CD4-positive, alpha-beta memory T cell (primary cell): Measurements from ENCODE around the gene RARG. TPM values are rescaled to one million over a fixed set of nuclear protein-coding genes. Genes with fewer than 3 reads are reported as not detected.
A peak's percentile ranks its signal among the peaks of the same experiment; 100 is the strongest.

ENCODE experiments used
- CTCF ChIA-PET: fragments of 350-600 bp; sonication (Branson Sonifier 250); formaldehyde crosslinking; loops from one replicate; lab custom pipeline; 2021; ENCODE audit warnings: inconsistent platforms; ENCODE audit not compliant: partially characterized antibody; lab: Charles Lee
- POLR2A ChIA-PET: fragments of 350-600 bp; sonication (Branson Sonifier 250); formaldehyde crosslinking; loops from one replicate; lab custom pipeline; 2021; ENCODE audit not compliant: partially characterized antibody; lab: Charles Lee
- DNase-seq, 5 donors: peaks; one replicate each; pipeline versions ENCODE4 v3.0.0 to v3.0.0-alpha.2; 2020 to 2022; ENCODE audit warnings: mixed read lengths in 1 of 5
- H3K27ac ChIP-seq: one replicate; pipeline ENCODE4 v1.7.0; 2013; ENCODE audit warnings: low read depth, low read length
- H3K27me3 ChIP-seq: 2 replicates; pipeline ENCODE4 v1.7.0; 2013; ENCODE audit warnings: mild to moderate bottlenecking, low read length, moderate library complexity; ENCODE audit not compliant: insufficient read depth
- H3K36me3 ChIP-seq: 2 replicates; pipeline ENCODE4 v1.7.0; 2013; ENCODE audit warnings: mild to moderate bottlenecking, low read length, moderate library complexity; ENCODE audit not compliant: insufficient read depth
- H3K4me1 ChIP-seq: 2 replicates; pipeline ENCODE4 v1.7.0; 2013; ENCODE audit warnings: mild to moderate bottlenecking, low read length, moderate library complexity; ENCODE audit not compliant: insufficient read depth
- H3K4me3 ChIP-seq, 2 donors: one replicate each; pipeline ENCODE4 v1.7.0; 2013; ENCODE audit warnings: low read length in 2 of 2, mild to moderate bottlenecking in 1 of 2
- H3K9me3 ChIP-seq, 2 donors: one replicate each; pipeline ENCODE4 v1.7.0; 2013; ENCODE audit warnings: low read length in 2 of 2, control low read depth in 1 of 2; ENCODE audit not compliant: control insufficient read depth in 1 of 2
- H3K27ac Mint-ChIP-seq, 7 donors: one replicate each; pipeline ENCODE4 v1.8.0; 2020 to 2021; ENCODE audit warnings: mixed read lengths in 7 of 7, mild to moderate bottlenecking in 6 of 7, inconsistent platforms in 3 of 7, moderate library complexity in 3 of 7
- H3K27me3 Mint-ChIP-seq, 2 donors: one replicate each; pipeline ENCODE4 v1.8.0; 2020 to 2021; ENCODE audit warnings: mixed read lengths in 2 of 2
- H3K36me3 Mint-ChIP-seq, 2 donors: one replicate each; pipeline ENCODE4 v1.8.0; 2020 to 2021; ENCODE audit warnings: mixed read lengths in 2 of 2, inconsistent platforms in 1 of 2, mild to moderate bottlenecking in 1 of 2
- H3K4me1 Mint-ChIP-seq, 4 donors: one replicate each; pipeline ENCODE4 v1.8.0; 2020 to 2021; ENCODE audit warnings: mixed read lengths in 4 of 4, mild to moderate bottlenecking in 1 of 4
- H3K4me3 Mint-ChIP-seq, 8 donors: one replicate each; pipeline ENCODE4 v1.8.0; 2020 to 2021; ENCODE audit warnings: mixed read lengths in 8 of 8, mild to moderate bottlenecking in 7 of 8, moderate library complexity in 6 of 8, inconsistent platforms in 3 of 8
- H3K9me3 Mint-ChIP-seq, 8 donors: one replicate each; pipeline ENCODE4 v1.8.0; 2020 to 2021; ENCODE audit warnings: mixed read lengths in 8 of 8, mild to moderate bottlenecking in 5 of 8, inconsistent platforms in 3 of 8, moderate library complexity in 1 of 8
- intact Hi-C: fragments of 100-400 bp; cut with micrococcal nuclease; formaldehyde crosslinking; loops from one replicate; pipeline ENCODE4 v1.15.1; 2023
- polyA plus RNA-seq, 2 donors: library from polyadenylated mRNA; unstranded; fragments of 300-500 nt; fragmentation: Illumina TruSeq; gene quantifications; one replicate each; pipeline ENCODE4 v1.2.3, GENCODE V29; 2021
- total RNA-seq, 2 experiments: library from RNA; stranded (reverse); gene quantifications; one replicate each; pipeline ENCODE4 v1.2.3, GENCODE V29; 2021

The RARG gene
- total and polyA plus RNA-seq, 4 experiments from 2014 or later, result 13.2 to 86.0 (median 54.9) TPM

DNA sequence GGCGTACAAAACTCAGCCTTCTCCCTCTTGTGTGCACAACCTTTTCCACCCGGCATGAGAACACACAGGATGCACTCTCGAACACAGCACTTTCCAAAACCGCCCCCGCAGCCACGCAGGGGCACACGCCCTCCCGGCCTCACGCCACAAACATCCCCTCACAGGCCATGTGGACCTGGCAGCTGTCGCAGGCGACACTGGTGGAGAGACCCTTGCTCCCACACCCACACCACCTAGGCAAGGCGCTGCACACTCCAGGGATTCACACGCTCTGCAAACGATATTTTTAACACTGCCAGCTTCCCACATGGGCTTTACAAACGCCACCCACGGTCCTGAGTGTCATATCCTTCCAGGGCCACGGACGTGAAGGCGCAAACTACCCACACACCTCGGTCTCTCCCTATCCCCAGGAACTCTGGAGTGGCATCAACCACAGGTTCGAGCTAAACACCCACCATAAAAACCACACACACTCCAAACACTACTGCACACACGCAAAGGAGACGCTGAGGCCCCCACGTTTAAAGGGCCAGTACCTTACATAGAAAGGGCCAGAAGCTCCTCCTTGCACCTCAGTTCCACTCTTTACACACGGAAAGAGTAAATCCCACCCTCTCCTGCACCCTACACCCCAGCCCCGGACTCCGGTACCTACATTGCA is 12.6 kb downstream of the RARG start:
- H3K4me3 Mint-ChIP-seq, result peak overlapping the region; percentile 95 to 99 (median 98)
- no peaks in the 10 kb centered on the region for H3K27me3 Mint-ChIP-seq
- Histone ChIP-seq H3K36me3 (peaks cover 10% of the 10 kb centered on the region), H3K27ac (peak overlapping the region; percentile 98), H3K9me3 (no peaks in the 10 kb centered on the region), H3K4me3 (peak overlapping the region; percentile 82 to 89), H3K4me1 (peaks cover 78% of the 10 kb centered on the region), H3K27me3 (no peaks in the 10 kb centered on the region)
- no peaks in the 10 kb centered on the region for H3K9me3 Mint-ChIP-seq
- peak overlapping the region; percentile 91 to 98 (median 95) for H3K27ac Mint-ChIP-seq
- peaks cover 56 to 92% (median 71%) of the 10 kb centered on the region in 4 donors for H3K4me1 Mint-ChIP-seq
- POLR2A ChIA-PET, result interaction anchor here (0.6 to 16.2 kb wide), 32 partner anchors 8 to 281 kb away, joined by 3 to 333 read pairs (median 9); partner anchors contain the start of genes AAAS, CSAD, ESPL1 and ITGB7
- H3K36me3 Mint-ChIP-seq, result peaks cover 15 to 47% of the 10 kb centered on the region in 2 donors
- peak; percentile 42 to 67 (median 58) for DNase-seq
- CTCF ChIA-PET, result interaction anchor here (0.6 to 3.6 kb wide), 21 partner anchors 7 to 126 kb away, joined by 3 to 41 read pairs (median 4); partner anchors contain the start of genes AAAS, CSAD, ESPL1 and ITGB7
- intact Hi-C loops, result no loop called here

DNA sequence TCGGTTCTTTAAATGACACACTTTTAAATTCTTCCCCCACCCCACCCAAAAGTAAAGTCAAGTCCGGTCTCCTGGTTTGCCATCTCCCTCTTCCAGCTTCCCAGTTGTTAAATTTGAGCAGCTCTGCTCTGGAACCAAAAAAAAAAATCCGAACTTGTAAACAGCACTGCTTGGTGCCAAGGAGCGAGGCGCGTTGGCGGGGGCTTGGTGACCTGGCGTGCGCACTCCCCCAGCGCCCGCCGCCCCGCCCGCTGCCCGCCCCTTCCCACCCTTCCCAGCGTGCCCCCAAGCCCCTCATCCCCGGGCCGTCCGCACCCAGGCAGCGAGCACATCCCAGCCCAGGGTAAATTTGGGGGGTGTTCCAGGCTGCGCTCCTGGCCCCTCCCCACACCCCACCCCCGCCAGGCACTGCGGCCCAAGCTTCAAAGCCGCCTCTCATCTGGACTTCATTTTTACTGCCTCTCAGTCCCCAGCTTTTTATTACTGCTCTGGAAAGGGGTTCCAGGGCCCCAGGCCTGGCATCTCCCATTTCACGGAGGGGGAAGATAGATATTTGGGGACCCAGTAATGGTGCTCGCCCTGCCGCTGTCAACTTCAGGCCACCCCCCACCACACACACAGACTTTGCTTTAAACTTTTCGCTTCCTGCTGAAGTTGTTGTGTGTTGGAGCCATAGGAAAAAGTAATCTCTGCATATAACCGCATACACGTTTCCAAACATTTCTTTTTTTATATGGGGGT is 13.3 kb downstream of the RARG start:
- Histone ChIP-seq H3K4me3 (peak overlapping the region; percentile 82 to 89), H3K27ac (peak overlapping the region; percentile 98), H3K27me3 (no peaks in the 10 kb centered on the region), H3K4me1 (peaks cover 78% of the 10 kb centered on the region), H3K36me3 (peaks cover 18% of the 10 kb centered on the region), H3K9me3 (no peaks in the 10 kb centered on the region)
- Mint-ChIP-seq H3K4me3 (peak overlapping the region; percentile 95 to 99 (median 98)), H3K27me3 (no peaks in the 10 kb centered on the region), H3K27ac (peak overlapping the region; percentile 91 to 98 (median 95)), H3K36me3 (peaks cover 22 to 51% of the 10 kb centered on the region in 2 donors), H3K4me1 (peaks cover 51 to 92% (median 71%) of the 10 kb centered on the region in 4 donors), H3K9me3 (no peaks in the 10 kb centered on the region)
- intact Hi-C loops, result no loop called here
- ChIA-PET CTCF (interaction anchor here (0.9 to 12.8 kb wide), 13 partner anchors 8 to 103 kb away, joined by 3 to 339 read pairs (median 5); partner anchors contain the start of genes AAAS, ESPL1, ITGB7 and MYG1), POLR2A (interaction anchor here (0.6 to 16.2 kb wide), 25 partner anchors 9 to 282 kb away, joined by 3 to 333 read pairs (median 9); partner anchors contain the start of genes AAAS, CSAD, ESPL1 and ITGB7)
- no peak for DNase-seq

DNA sequence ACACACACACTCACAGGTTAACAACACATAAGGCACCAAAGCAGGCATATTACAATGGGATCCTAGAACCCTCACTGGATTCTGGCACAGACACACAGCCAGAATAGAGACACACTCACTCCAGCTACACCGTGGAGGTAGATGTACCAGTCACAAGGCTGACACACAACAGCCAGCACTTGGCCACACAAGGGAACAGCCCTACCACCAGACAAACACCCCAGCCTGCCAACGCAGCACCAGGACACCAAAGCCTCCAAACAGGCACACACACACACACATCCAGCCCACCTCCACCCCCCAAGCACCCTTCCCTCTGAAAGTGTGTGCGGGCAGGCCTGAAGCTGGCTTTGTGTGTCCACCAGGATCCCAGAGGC is 14.1 kb downstream of the RARG start:
- intact Hi-C loops, result no loop called here
- DNase-seq, result no peak
- Histone ChIP-seq H3K27me3 (no peaks in the 10 kb centered on the region), H3K4me1 (peaks cover 78% of the 10 kb centered on the region), H3K27ac (peak overlapping the region; percentile 98), H3K4me3 (peak overlapping the region; percentile 1 to 4), H3K9me3 (no peaks in the 10 kb centered on the region), H3K36me3 (peaks cover 24% of the 10 kb centered on the region)
- ChIA-PET CTCF (interaction anchor here (0.8 to 12.8 kb wide), 4 partner anchors 15 to 73 kb away, joined by 3 to 339 read pairs (median 23); partner anchors contain the start of genes MYG1 and PFDN5), POLR2A (interaction anchor here (0.9 to 16.2 kb wide), 11 partner anchors 8 to 103 kb away, joined by 3 to 333 read pairs (median 44); partner anchors contain the start of genes AAAS, CSAD, ESPL1 and ITGB7)
- Mint-ChIP-seq H3K9me3 (no peaks in the 10 kb centered on the region), H3K27ac (peak overlapping the region; percentile 89 to 97 (median 91)), H3K27me3 (no peaks in the 10 kb centered on the region), H3K4me1 (peaks cover 49 to 92% (median 71%) of the 10 kb centered on the region in 4 donors), H3K4me3 (peak overlapping the region; percentile 83 to 97 (median 91)), H3K36me3 (peaks cover 30 to 59% of the 10 kb centered on the region in 2 donors)

DNA sequence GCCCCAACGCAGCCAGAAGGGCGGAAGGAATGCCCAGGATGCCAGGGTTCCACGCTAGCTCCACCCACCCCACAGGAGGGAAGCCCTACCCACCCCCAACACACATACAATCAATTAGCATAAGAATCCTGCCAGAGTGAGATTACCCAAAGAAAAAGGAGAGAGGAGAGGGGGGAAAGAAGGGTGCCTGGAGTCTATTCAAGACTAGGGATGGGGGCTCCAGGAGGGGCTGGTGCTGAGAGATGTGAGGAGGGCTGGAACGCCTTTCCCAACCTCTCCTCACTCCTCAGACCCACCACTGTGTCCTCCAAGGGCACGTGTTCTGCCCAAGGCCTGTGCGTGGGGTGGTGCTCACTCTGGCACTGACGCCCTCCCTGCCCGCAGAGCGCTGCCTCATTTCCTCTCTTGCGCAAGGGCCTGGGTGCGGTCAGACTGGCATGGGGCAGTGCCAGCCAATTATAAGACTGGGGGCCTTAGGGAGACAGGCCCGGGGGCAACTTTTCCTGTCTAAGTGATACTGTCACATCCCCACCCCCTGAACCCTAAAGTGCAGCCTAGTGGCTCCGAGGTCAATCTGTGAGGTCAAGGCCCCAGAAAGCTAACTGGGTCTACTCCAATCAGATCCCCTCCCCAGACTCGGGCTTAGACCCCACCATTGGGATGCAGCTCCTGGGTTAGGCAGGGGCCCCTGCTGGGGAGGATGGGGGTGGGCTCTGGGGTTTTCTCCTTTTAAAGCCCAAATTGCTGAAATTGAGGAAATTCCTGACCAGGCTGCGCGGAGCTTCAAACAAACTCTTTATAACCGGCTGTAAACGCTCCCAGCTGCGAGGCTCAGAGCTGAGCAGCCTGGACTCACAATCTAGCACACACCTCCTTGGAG is 14.7 kb downstream of the RARG start:
- ChIA-PET POLR2A (interaction anchor here (0.9 to 16.2 kb wide), 10 partner anchors 8 to 107 kb away, joined by 3 to 333 read pairs (median 38); partner anchors contain the start of genes AAAS, CSAD, ESPL1 and ITGB7), CTCF (interaction anchor here (0.7 to 12.8 kb wide), 10 partner anchors 16 to 128 kb away, joined by 3 to 339 read pairs (median 4); partner anchors contain the start of genes MYG1 and PFDN5)
- H3K27ac Mint-ChIP-seq, result peak overlapping the region; percentile 89 to 97 (median 91)
- H3K36me3 Mint-ChIP-seq, result peaks cover 36 to 64% of the 10 kb centered on the region in 2 donors
- H3K4me1 ChIP-seq, result peaks cover 75% of the 10 kb centered on the region
- peak overlapping the region; percentile 98 for H3K27ac ChIP-seq
- H3K9me3 ChIP-seq, result no peaks in the 10 kb centered on the region
- H3K9me3 Mint-ChIP-seq, result no peaks in the 10 kb centered on the region
- peaks cover 44 to 91% (median 68%) of the 10 kb centered on the region in 4 donors for H3K4me1 Mint-ChIP-seq
- H3K4me3 ChIP-seq, result peak overlapping the region; percentile 1 to 4
- DNase-seq, result peak in 4 of 5 donors; percentile 36 to 61 (median 40)
- H3K36me3 ChIP-seq, result peaks cover 30% of the 10 kb centered on the region
- H3K4me3 Mint-ChIP-seq, result peak overlapping the region; percentile 83 to 97 (median 91)
- no peaks in the 10 kb centered on the region for H3K27me3 Mint-ChIP-seq
- H3K27me3 ChIP-seq, result no peaks in the 10 kb centered on the region
- intact Hi-C loops, result no loop called here

DNA sequence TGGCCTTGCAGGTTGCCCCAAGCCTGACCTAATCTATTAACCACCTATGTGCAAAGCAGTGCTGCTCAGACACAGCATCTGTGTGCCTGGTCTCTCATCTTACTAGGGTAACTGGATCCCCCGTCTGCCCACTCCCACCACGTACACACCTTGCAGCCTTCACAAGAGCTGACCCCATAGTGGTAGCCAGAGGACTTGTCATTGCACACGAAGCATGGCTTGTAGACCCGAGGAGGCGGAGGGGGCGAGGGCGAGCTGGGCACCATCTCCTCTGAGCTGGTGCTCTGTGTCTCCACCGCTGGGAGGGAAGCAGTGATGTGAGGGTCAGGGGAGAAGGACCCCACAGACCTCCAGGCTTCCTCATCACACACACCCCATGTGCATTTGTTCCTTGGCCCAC is 16.5 kb downstream of the RARG start:
- H3K27ac ChIP-seq, result peak overlapping the region; percentile 24
- H3K4me3 Mint-ChIP-seq, result peak overlapping the region in 3 of 8 donors; percentile 41 to 94 (median 61)
- ChIA-PET POLR2A (interaction anchor here (1.1 to 27.7 kb wide), 11 partner anchors 6 to 109 kb away, joined by 3 to 463 read pairs (median 16); partner anchors contain the start of genes CSAD, ESPL1, ITGB7 and PFDN5), CTCF (interaction anchor here (0.8 to 12.8 kb wide), 16 partner anchors 10 to 130 kb away, joined by 3 to 339 read pairs (median 17); partner anchors contain the start of genes AAAS, ESPL1, MYG1 and PFDN5)
- H3K27me3 Mint-ChIP-seq, result no peaks in the 10 kb centered on the region
- DNase-seq, result no peak
- peaks cover 47% of the 10 kb centered on the region for H3K36me3 ChIP-seq
- H3K27me3 ChIP-seq, result no peaks in the 10 kb centered on the region
- H3K27ac Mint-ChIP-seq, result peak overlapping the region; percentile 72 to 97 (median 81)
- H3K9me3 ChIP-seq, result no peaks in the 10 kb centered on the region
- peaks cover 43 to 85% (median 68%) of the 10 kb centered on the region in 4 donors for H3K4me1 Mint-ChIP-seq
- H3K9me3 Mint-ChIP-seq, result no peaks in the 10 kb centered on the region
- no peak overlapping the region for H3K4me3 ChIP-seq
- peaks cover 46 to 75% of the 10 kb centered on the region in 2 donors for H3K36me3 Mint-ChIP-seq
- intact Hi-C loops, result no loop called here
- H3K4me1 ChIP-seq, result peaks cover 73% of the 10 kb centered on the region
